HepG2 (cell line): Measurements from ENCODE around the gene ZKSCAN5.

Source experiments
- CTCF ChIP-seq: sonication (generic); formaldehyde crosslinking; IDR thresholded peaks from 2 replicates; pipeline ENCODE4 v1.5.0; 2020; ENCODE audit warnings: mild to moderate bottlenecking, missing genetic modification reagents, moderate library complexity
- GPBP1L1 ChIP-seq: sonication (generic); formaldehyde crosslinking; IDR thresholded peaks from 2 replicates; pipeline ENCODE4 v1.5.0; 2020; ENCODE audit warnings: mild to moderate bottlenecking, missing genetic modification reagents
- GPN1 ChIP-seq: sonication (generic); formaldehyde crosslinking; IDR thresholded peaks from 2 replicates; pipeline ENCODE4 v1.5.1; 2020; ENCODE audit warnings: missing genetic modification reagents, borderline replicate concordance
- KLF16 ChIP-seq, 2 experiments: sonication (generic) in 1 of 2; formaldehyde crosslinking in 1 of 2; IDR thresholded peaks; 2 replicates each; pipeline versions ENCODE4 v1.6.1 to v1.8.0; 2016 to 2023; ENCODE audit warnings: missing genetic modification reagents in 2 of 2, missing compliant biosample characterization in 1 of 2
- SP1 ChIP-seq, 2 experiments: fragments of 450-650 bp in 1 of 2; sonication (generic) in 1 of 2; formaldehyde crosslinking in 1 of 2; IDR thresholded peaks; 2 replicates each; pipeline versions ENCODE4 v1.4.0 to v1.6.1; 2016 to 2020; ENCODE audit warnings: missing genetic modification reagents in 1 of 2

GRCh38 chr7:99561737-99562051 is 57.2 kb downstream of the ZKSCAN5 start:
- no peak for TF ChIP-seq GPBP1L1 (CRISPR knock-in tag)
- TF ChIP-seq GPN1 (CRISPR knock-in tag) = no peak
- TF ChIP-seq SP1 (IDR thresholded peaks at IDR 0.05) = no peak
- no peak for TF ChIP-seq SP1 (CRISPR knock-in tag; IDR thresholded peaks at IDR 0.05)
- no peak for TF ChIP-seq CTCF (CRISPR knock-in tag)
- TF ChIP-seq KLF16 (CRISPR knock-in tag; IDR thresholded peaks at IDR 0.05) = no peak
